GM12865 (cell line): ENCODE measurements around the gene ITGB3BP.
"Not testable (repeated sequence)": the region's sequence is repeated elsewhere in the genome, so short reads cannot be mapped to it uniquely, and the experiment has no call there.

Experiments
- DNase-seq: peaks from one replicate; pipeline ENCODE4 v3.0.0; 2010; ENCODE audit warnings: low read depth
- H3K4me3 ChIP-seq: 2 replicates; pipeline ENCODE4 v1.5.1; 2011; ENCODE audit warnings: mild to moderate bottlenecking, low read depth, low read length, control low read depth
- TF ChIP-seq, protein P1 (sequence below): IDR thresholded peaks from 2 replicates; pipeline ENCODE4 v1.5.1; 2011; ENCODE audit warnings: low read length, control low read depth, low read depth, inconsistent platforms; ENCODE audit not compliant: insufficient read depth; ENCODE audit errors: missing control alignments

Gene ITGB3BP

DNA sequence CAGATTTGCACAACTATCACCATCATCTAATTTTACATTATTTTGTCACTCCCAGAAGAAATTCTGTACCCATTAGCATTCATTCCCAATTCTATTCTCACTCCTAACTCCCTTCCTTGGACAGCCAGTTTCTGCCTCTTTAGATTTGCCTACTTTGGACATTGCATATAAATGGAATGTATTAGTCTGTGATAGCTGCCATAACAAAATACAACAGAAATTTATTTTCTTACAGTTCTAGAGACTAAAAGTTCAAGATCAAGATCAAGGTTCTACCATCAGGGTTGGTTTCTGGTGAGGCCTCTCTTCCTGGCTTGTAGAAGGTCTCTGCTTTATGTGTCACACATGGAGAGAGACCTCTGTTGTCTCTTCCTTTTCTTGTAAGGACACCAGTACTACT lies 93.7 kb downstream of the ITGB3BP start:
- TF ChIP-seq, protein P1, sequence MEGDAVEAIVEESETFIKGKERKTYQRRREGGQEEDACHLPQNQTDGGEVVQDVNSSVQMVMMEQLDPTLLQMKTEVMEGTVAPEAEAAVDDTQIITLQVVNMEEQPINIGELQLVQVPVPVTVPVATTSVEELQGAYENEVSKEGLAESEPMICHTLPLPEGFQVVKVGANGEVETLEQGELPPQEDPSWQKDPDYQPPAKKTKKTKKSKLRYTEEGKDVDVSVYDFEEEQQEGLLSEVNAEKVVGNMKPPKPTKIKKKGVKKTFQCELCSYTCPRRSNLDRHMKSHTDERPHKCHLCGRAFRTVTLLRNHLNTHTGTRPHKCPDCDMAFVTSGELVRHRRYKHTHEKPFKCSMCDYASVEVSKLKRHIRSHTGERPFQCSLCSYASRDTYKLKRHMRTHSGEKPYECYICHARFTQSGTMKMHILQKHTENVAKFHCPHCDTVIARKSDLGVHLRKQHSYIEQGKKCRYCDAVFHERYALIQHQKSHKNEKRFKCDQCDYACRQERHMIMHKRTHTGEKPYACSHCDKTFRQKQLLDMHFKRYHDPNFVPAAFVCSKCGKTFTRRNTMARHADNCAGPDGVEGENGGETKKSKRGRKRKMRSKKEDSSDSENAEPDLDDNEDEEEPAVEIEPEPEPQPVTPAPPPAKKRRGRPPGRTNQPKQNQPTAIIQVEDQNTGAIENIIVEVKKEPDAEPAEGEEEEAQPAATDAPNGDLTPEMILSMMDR, result no peak
- no peak for DNase-seq
- H3K4me3 ChIP-seq, result no peak overlapping the region

DNA sequence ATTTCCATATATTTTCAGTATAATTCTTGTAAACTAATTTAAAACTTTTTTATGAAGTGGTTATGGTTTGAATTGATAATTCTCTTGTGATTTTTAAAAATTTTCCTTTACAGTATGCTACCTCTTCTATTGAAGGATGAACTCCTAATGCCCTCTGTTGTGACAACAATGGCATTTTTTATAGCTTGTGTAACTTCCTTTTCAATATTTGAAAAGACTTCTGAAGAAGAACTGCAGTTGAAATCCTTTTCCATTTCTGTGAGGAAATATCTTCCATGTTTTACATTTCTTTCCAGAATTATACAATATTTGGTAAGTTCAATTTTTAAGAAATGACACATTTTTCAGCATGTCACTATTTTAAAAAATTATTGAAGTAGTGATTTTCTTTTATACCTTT lies 94.2 kb downstream of the ITGB3BP start:
- TF ChIP-seq, protein P1, result no peak
- H3K4me3 ChIP-seq, result no peak overlapping the region
- no peak for DNase-seq

DNA sequence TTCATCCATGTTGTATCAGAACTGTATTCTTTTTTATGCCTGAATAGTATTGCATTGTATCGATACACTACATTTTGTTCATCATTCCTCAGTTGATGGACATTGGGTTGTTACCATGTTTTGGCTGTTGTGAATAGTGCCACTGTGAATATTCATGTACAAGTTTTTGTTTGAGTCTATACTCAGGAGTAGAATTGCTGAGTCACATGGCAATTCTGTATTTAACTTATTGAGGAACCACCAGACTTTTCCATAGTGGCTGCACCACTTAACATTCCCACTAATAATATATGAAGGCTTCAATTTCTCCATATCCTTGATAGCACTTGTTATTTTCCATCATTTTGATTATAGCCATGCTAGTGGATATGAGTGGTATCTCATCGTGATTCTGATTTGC lies 99.4 kb downstream of the ITGB3BP start:
- TF ChIP-seq, protein P1, result no peak
- no peak overlapping the region for H3K4me3 ChIP-seq
- DNase-seq, result no peak

DNA sequence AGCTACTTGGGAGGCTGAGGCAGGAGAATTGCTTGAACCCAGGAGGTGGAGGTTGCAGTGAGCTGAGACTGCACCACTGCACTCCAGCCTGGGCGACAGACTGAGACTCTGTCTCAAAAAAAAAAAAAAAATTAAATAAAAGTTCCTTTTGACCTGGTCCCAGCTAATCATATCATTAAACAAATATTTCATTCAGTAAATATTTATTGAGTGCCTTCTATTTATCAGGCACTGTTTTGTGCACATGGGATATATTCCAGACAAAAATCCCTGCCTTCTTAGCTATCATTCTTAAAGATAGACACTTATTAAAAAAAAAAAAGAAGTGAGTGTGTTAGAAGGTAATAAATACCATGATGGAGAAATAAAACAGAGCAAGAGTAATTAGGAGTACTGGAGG lies 102.3 kb downstream of the ITGB3BP start:
- H3K4me3 ChIP-seq, DNase-seq: not testable (repeated sequence)

DNA sequence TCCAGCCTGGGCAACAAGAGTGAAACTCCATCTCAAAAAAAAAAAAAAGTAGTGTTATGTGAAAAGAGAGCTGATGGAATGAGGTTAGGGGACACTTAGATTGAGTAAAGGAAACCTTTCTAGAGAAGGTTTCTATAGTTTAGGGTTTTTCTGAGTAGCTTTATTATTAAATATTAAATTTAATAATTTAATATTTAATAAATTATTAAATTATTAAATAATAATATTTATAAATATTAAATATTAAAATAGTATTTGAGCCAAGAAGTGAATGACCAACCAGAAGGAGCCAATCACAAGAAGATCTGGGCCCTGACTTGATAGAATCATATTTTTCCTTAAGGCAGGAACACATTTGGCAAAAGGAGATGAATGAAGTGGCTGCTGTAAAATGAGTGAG lies 104.9 kb downstream of the ITGB3BP start:
- no peak overlapping the region for H3K4me3 ChIP-seq
- TF ChIP-seq, protein P1, result no peak
- DNase-seq, result no peak

DNA sequence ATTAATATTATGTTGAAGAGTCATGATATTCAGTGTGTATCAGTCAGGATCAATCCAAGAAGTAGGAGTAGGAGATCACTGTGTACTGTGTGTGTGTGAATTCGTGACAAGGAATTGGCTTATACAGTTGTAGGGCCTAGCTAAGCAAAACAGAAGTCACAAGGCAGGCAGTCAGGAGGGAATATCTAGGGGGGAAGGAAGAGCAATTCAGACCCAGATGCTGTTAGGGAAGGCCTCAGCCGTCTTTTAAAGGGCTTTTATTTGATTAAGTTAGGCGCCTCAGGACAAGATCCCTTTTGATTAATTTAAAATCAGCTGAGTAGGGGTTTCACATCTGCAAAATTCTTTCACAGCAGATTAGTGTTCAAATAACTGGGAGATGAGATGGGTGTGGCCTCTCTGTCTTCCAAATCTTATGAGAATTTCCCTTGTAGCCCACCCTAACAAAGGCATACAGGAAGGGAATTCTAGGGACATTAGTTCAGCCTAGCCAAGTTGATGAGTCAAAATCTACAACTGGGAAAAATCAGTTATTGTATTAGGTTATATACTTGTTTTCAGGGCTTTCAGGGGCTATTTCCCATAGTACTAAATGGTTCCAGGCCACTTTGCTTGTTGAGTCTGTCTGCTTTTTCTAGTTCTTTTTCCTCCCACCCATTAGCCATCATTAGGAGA lies 108.2 kb downstream of the ITGB3BP start:
- TF ChIP-seq, protein P1, result no peak
- no peak for DNase-seq
- H3K4me3 ChIP-seq, result no peak overlapping the region

DNA sequence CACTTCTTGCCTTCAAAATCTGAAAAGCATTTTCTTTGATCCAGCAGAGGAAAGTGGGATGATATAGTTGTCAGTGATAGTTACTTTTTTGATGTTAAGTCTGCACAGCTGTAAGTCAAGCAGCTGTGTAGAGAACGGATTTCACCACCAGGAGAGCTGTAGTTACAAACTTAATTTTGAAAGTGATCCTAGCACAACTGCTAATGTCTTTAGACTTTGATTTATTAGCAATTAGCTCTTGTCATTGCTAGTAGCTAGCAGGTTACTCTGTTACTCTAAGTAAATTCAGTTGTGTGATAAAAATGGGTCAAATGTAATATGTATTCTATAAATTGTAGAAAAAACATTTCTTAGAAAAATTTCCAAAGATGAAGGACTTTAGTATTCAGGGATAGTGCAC lies 109.6 kb downstream of the ITGB3BP start:
- H3K4me3 ChIP-seq, result no peak overlapping the region
- TF ChIP-seq, protein P1, result no peak
- no peak for DNase-seq
